ENCODE results near the gene PAK4.

The PAK4 gene

DNA sequence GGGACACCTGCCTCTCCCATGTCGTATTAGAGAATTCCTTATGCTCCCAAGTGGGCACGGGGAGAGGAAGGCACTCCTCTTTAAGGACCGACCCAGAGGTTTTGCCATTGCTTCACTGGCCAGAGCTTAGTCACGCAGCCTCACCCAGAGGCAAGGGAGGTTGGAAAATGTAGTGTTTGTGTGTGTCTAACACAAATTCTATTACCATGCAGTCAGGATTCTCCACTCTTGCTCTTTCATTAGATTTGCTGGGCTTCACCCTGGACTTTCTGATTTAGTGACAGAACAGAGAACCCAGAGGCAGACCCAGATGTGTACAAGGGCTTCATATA lies 56.6 kb downstream of the PAK4 start:
- no peak for ATAC-seq (replicated peaks)
- H3K4me3 Mint-ChIP-seq: no peak overlapping the region

GRCh38 chr19:39183104-39183503 lies 57.5 kb downstream of the PAK4 start:
- ATAC-seq (replicated peaks): no peak
- Mint-ChIP-seq H3K27me3 (peaks cover 0 to 10% of the 10 kb centered on the region in 2 donors), H3K9me3 (no peaks in the 10 kb centered on the region), H3K27ac (peak overlapping the region in 1 of 2 donors; percentile 23), H3K36me3 (ENCODE audit: insufficient read depth) (peaks cover 3% of the 10 kb centered on the region), H3K4me3 (no peak overlapping the region), H3K4me1 (ENCODE audit: low read depth in 2 of 2) (peaks cover 0 to 2% of the 10 kb centered on the region in 2 donors)
- DNase-seq: no peak

More for the DNA sequence above, 56.6 kb downstream of the PAK4 start:
- Mint-ChIP-seq H3K4me1 (ENCODE audit: low read depth in 2 of 2) (no peaks in the 10 kb centered on the region), H3K27me3 (peaks cover 0 to under 1% of the 10 kb centered on the region in 2 donors), H3K27ac (peak overlapping the region in 1 of 2 donors; percentile 30), H3K9me3 (no peaks in the 10 kb centered on the region), H3K36me3 (ENCODE audit: insufficient read depth) (peaks cover 5% of the 10 kb centered on the region)
- no peak for DNase-seq

- Mint-ChIP-seq H3K4me3 (no peak overlapping the region), H3K27ac (no peak overlapping the region), H3K27me3 (peaks cover 16 to 34% of the 10 kb centered on the region in 2 donors), H3K9me3 (no peaks in the 10 kb centered on the region), H3K36me3 (ENCODE audit: insufficient read depth) (no peaks in the 10 kb centered on the region), H3K4me1 (ENCODE audit: low read depth in 2 of 2) (peaks cover 0 to 2% of the 10 kb centered on the region in 2 donors)
- ATAC-seq (replicated peaks) (no peak), DNase-seq (no peak)
Measured at GRCh38 chr19:39186391-39186790, 60.8 kb downstream of the PAK4 start.

DNA sequence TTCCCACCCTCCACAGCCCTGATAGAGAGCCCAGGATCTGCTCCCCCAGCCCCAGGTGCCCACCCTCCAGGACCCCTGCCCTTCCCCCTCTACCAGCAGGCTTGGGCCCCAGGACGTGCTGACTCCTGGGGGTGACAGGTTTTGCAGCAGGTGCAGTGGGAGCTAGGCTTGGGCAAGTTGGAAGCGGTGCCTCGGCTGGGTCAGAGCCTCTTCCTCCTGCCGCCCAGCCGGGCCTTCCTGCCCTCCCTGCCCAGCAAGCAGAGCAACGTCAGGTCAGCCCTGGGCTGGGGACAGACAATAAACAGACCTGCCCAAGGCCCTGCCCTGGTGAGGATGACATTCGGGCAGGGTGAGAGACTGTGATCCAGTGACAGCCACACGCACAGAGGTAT lies 62.0 kb downstream of the PAK4 start:
- H3K9me3 Mint-ChIP-seq: no peaks in the 10 kb centered on the region
- no peak overlapping the region for H3K27ac Mint-ChIP-seq
- DNase-seq (no peak), ATAC-seq (replicated peaks) (no peak)
- H3K4me1 Mint-ChIP-seq (ENCODE audit: low read depth in 2 of 2): peaks cover 0 to 2% of the 10 kb centered on the region in 2 donors
- H3K27me3 Mint-ChIP-seq: peaks cover 16 to 45% of the 10 kb centered on the region in 2 donors
- H3K36me3 Mint-ChIP-seq (ENCODE audit: insufficient read depth): no peaks in the 10 kb centered on the region
- H3K4me3 Mint-ChIP-seq: no peak overlapping the region

DNA sequence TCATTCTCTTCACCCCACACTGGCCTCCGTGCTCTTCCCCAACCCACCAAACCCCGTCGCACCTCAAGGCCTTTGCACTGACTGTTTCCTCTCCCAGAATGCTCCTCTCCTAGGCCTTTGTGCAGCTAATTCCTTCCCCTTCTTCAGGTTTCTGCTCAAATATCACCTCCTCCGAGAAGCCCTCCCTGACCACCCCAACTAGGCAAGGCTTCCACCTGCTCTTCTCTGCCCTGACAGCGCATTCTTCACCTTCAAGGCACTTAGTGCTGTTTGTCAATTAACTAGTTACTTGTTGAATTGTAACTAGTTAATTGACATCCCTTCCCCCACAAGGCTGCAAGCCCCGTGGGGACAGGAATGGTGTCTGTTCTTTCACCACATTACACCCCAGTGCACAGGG lies 63.4 kb downstream of the PAK4 start:
- Mint-ChIP-seq H3K4me1 (ENCODE audit: low read depth in 2 of 2) (peaks cover 0 to 2% of the 10 kb centered on the region in 2 donors), H3K27me3 (peaks cover 20 to 59% of the 10 kb centered on the region in 2 donors), H3K4me3 (no peak overlapping the region), H3K9me3 (no peaks in the 10 kb centered on the region), H3K27ac (no peak overlapping the region), H3K36me3 (ENCODE audit: insufficient read depth) (no peaks in the 10 kb centered on the region)
- DNase-seq (no peak), ATAC-seq (replicated peaks) (no peak)

DNA sequence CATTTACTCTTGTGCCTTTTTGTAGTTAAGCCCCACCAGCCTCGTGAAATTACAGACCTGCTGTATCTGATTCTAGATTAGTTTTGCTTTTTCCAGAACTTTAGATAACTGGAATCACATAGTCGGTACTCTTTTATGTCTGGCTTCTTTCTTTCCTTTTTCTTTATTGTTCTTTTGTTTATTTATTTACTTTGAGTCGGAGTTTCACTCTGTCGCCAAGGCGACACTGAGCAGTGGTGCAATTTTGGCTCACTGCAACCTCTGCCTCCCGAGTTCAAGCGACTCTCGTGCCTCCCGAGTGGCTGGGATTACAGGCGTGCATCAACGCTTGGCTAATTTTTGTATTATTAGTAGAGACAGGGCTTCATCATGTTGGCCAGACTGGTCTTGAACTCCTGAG lies 65.2 kb downstream of the PAK4 start:
- no peak for DNase-seq

DNA sequence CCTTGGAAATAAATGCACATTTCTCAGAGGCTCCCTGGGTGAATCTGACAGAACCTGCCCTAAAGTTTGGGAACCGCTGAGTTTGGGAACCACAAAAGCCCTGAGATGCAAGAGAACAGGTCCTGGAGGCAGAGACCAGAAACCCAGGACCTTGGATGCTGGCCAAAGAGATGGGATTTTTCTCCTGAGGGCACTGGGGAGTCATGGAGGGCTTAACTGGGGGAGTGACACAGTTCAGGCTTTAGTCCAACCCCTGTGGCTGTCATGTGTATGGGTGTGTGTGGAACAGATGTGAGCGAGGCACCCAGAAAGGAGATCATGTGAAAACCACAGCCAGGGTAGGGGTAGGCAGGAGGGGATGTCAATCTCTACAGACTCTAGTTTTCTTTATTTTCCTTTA lies 67.3 kb downstream of the PAK4 start:
- Mint-ChIP-seq H3K9me3 (no peaks in the 10 kb centered on the region), H3K4me1 (ENCODE audit: low read depth in 2 of 2) (peaks cover 10 to 22% of the 10 kb centered on the region in 2 donors), H3K36me3 (ENCODE audit: insufficient read depth) (no peaks in the 10 kb centered on the region), H3K27me3 (peaks cover 31 to 88% of the 10 kb centered on the region in 2 donors), H3K4me3 (no peak overlapping the region), H3K27ac (no peak overlapping the region)
- ATAC-seq (replicated peaks) (no peak), DNase-seq (no peak)

More for the DNA sequence above, 65.2 kb downstream of the PAK4 start:
- Mint-ChIP-seq H3K9me3 (no peaks in the 10 kb centered on the region), H3K4me3 (no peak overlapping the region), H3K27ac (no peak overlapping the region), H3K4me1 (ENCODE audit: low read depth in 2 of 2) (peaks cover 0 to 9% of the 10 kb centered on the region in 2 donors), H3K36me3 (ENCODE audit: insufficient read depth) (no peaks in the 10 kb centered on the region), H3K27me3 (peaks cover 22 to 77% of the 10 kb centered on the region in 2 donors)
- ATAC-seq (replicated peaks): no peak

GRCh38 chr19:39193803-39194202 lies 68.2 kb downstream of the PAK4 start:
- no peaks in the 10 kb centered on the region for H3K9me3 Mint-ChIP-seq
- peaks cover 39 to 88% of the 10 kb centered on the region in 2 donors for H3K27me3 Mint-ChIP-seq
- ATAC-seq (replicated peaks) (no peak), DNase-seq (no peak)
- no peak overlapping the region for H3K27ac Mint-ChIP-seq
- H3K36me3 Mint-ChIP-seq (ENCODE audit: insufficient read depth): no peaks in the 10 kb centered on the region
- no peak overlapping the region for H3K4me3 Mint-ChIP-seq
- H3K4me1 Mint-ChIP-seq (ENCODE audit: low read depth in 2 of 2): peaks cover 10 to 22% of the 10 kb centered on the region in 2 donors

GRCh38 chr19:39194832-39195542 lies 69.4 kb downstream of the PAK4 start:
- no peaks in the 10 kb centered on the region for H3K9me3 Mint-ChIP-seq
- H3K27me3 Mint-ChIP-seq: peaks cover 41 to 94% of the 10 kb centered on the region in 2 donors
- no peak overlapping the region for H3K27ac Mint-ChIP-seq

DNA sequence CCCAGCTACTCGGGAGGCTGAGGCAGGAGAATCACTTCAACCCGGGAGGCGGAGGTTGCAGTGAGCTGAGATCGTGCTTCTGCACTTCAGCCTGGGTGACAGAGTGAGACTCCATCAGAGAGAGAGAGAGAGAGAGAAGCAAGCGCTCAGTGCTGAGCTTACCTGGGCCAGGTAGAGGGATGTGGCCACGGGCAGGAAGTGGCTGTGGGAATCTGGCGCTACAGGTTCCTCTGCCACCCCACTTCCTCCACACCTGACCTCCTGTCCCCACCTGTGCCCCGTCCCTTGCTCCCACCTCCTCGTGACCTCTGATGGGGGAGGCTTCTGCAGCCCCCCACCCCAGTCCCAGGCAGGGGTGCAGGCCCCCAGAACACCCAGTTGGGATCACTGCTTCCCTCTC lies 70.2 kb downstream of the PAK4 start:
- peak overlapping the region; percentile 65 for H3K4me3 Mint-ChIP-seq
- no peak for DNase-seq
- peaks cover 2% of the 10 kb centered on the region for H3K36me3 Mint-ChIP-seq (ENCODE audit: insufficient read depth)
- H3K4me1 Mint-ChIP-seq (ENCODE audit: low read depth in 2 of 2): peaks cover 10 to 22% of the 10 kb centered on the region in 2 donors
- peak; percentile 67 for ATAC-seq (replicated peaks)
- no peaks in the 10 kb centered on the region for H3K9me3 Mint-ChIP-seq
- no peak overlapping the region for H3K27ac Mint-ChIP-seq
- peaks cover 43 to 97% of the 10 kb centered on the region in 2 donors for H3K27me3 Mint-ChIP-seq

More at GRCh38 chr19:39194832-39195542, 69.4 kb downstream of the PAK4 start:
- H3K4me1 Mint-ChIP-seq (ENCODE audit: low read depth in 2 of 2): peaks cover 10 to 22% of the 10 kb centered on the region in 2 donors
- H3K4me3 Mint-ChIP-seq: peak overlapping the region; percentile 65
- H3K36me3 Mint-ChIP-seq (ENCODE audit: insufficient read depth): no peaks in the 10 kb centered on the region
- DNase-seq: no peak
- no peak for ATAC-seq (replicated peaks)

DNA sequence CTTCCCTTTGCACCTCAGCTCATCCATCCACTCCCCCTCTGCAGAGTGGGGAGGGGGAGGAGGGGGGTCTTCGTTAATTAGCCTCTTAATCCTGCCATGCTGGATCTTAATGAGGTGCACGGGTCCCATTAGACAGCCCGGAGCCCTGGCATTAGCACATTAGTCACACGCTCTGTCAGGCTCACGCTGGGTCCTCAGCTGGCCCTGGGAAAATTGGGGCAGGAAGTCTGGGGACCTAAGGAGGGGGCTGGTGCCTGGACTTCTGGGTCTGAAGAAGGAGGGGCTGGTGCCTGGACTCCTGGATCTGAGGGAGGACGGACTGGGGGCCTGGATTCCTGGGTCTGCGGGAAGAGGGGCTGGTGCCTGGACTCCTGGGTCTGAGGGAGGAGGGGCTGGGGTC lies 70.7 kb downstream of the PAK4 start:
- no peak for DNase-seq
- Mint-ChIP-seq H3K9me3 (no peaks in the 10 kb centered on the region), H3K4me1 (ENCODE audit: low read depth in 2 of 2) (peaks cover 10 to 22% of the 10 kb centered on the region in 2 donors), H3K27ac (no peak overlapping the region), H3K4me3 (peak overlapping the region; percentile 65), H3K36me3 (ENCODE audit: insufficient read depth) (peaks cover 2% of the 10 kb centered on the region), H3K27me3 (peaks cover 45 to 97% of the 10 kb centered on the region in 2 donors)
- ATAC-seq (replicated peaks): peak; percentile 20

DNA sequence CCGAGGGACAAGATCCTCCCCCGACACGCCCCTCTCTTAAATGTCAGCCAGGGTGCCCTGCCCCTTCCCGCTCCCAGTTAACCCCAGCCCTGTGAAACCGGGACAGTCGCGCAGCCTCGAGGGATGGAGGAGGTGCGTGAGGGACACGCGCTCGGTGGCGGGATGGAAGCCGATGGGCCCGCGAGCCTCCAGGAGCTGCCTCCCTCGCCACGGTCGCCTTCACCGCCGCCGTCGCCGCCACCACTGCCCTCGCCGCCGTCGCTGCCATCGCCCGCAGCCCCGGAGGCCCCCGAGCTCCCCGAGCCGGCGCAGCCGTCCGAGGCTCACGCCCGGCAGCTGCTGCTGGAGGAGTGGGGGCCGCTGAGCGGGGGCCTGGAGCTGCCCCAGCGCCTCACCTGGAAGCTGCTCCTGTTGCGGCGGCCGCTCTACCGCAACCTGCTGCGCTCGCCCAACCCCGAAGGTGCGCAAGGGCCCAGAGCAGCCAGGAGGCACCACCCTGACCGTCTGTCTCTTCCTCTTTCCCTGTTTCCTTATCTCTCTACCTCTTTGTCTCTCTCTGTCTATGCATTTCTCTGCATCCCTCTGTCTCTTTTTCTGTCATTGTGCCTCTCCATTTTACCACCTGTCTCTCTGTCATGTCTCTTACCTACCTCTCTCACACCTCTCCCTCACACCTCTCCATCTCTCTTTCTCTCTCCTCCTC lies 71.4 kb downstream of the PAK4 start, which contains the start of gene NCCRP1:
Gene NCCRP1, plus strand, starts transcription at position 105 of the 703 bp plus-strand sequence. Its CDS starts 19 bp downstream, at position 124.
- Mint-ChIP-seq H3K4me3 (peak within 1 kb of the TSS; percentile 65), H3K36me3 (ENCODE audit: insufficient read depth) (peaks cover 2% of the 10 kb centered on the region), H3K9me3 (no peaks in the 10 kb centered on the region), H3K4me1 (ENCODE audit: low read depth in 2 of 2) (peaks cover 10 to 22% of the 10 kb centered on the region in 2 donors), H3K27ac (no peak within 1 kb of the TSS), H3K27me3 (peaks cover 52 to 97% of the 10 kb centered on the region in 2 donors)
- ATAC-seq (replicated peaks) (peak; percentile 41), DNase-seq (no peak)

DNA sequence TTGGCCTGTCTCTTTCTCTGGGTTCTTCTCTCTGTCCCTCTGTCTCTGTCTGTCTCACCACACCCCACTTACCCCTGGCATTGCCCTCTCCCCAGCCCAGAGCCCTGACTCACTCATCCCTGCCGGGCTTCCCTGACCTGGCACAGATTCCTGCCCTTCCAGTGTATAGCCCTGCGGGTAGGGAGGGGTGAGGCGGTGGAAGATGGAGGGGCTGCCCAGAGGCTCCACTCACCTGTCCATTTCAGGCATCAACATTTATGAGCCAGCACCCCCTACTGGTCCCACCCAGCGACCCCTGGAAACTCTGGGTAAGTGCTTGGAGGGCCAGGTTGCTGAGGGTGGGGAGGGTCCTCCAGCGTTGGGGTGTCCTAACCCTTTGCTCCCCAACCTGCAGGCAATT lies 72.2 kb downstream of the PAK4 start:
- H3K27ac Mint-ChIP-seq: no peak overlapping the region
- no peak for ATAC-seq (replicated peaks)

DNA sequence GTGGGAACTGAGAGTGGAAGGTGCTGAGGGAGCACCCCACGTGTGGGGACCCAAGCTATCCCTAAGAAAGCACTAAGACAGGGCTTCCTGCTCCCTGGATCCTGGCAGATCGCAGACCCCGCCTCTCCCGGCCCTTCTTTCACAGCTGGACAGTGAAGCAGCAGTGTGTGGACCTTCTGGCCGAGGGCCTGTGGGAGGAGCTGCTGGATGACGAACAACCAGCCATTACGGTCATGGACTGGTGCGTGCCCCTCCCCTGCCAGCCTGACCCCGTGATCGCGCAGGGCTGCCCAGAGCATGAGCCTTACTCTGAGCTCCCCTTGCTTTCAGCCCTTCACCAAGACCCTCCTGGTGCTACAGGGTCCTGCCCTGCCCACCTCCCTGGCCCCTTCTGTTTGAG lies 73.4 kb downstream of the PAK4 start:
- H3K36me3 Mint-ChIP-seq (ENCODE audit: insufficient read depth): peaks cover 2% of the 10 kb centered on the region
- ATAC-seq (replicated peaks) (no peak), DNase-seq (no peak)
- peaks cover 66 to 98% of the 10 kb centered on the region in 2 donors for H3K27me3 Mint-ChIP-seq
- no peaks in the 10 kb centered on the region for H3K9me3 Mint-ChIP-seq
- no peak overlapping the region for H3K4me3 Mint-ChIP-seq
- H3K27ac Mint-ChIP-seq: no peak overlapping the region
- H3K4me1 Mint-ChIP-seq (ENCODE audit: low read depth in 2 of 2): peaks cover 10 to 22% of the 10 kb centered on the region in 2 donors

More for the DNA sequence above, 72.2 kb downstream of the PAK4 start:
- DNase-seq: no peak
- Mint-ChIP-seq H3K36me3 (ENCODE audit: insufficient read depth) (peaks cover 2% of the 10 kb centered on the region), H3K4me1 (ENCODE audit: low read depth in 2 of 2) (peaks cover 10 to 22% of the 10 kb centered on the region in 2 donors), H3K9me3 (no peaks in the 10 kb centered on the region), H3K27me3 (peaks cover 59 to 98% of the 10 kb centered on the region in 2 donors), H3K4me3 (peak overlapping the region; percentile 22 to 58)
